Measurements from ENCODE around the gene PLEKHG2.

PLEKHG2 gene

GRCh38 chr19:39385629-39386411 is 26.6 kb upstream of the PLEKHG2 start:
- no peak for DNase-seq (ENCODE audit: low read depth)

- no peak for DNase-seq (ENCODE audit: low read depth)
Observed at GRCh38 chr19:39386557-39386956, 25.9 kb upstream of the PLEKHG2 start.

GRCh38 chr19:39388657-39389056 is 23.8 kb upstream of the PLEKHG2 start:
- DNase-seq (ENCODE audit: low read depth): no peak

GRCh38 chr19:39389631-39390414 is 22.6 kb upstream of the PLEKHG2 start:
- no peak for DNase-seq (ENCODE audit: low read depth)

- no peak for DNase-seq (ENCODE audit: low read depth)
Observed at GRCh38 chr19:39390451-39390750, 22.1 kb upstream of the PLEKHG2 start.

- DNase-seq (ENCODE audit: low read depth): peak; percentile 63
Observed at GRCh38 chr19:39390751-39391437, 21.6 kb upstream of the PLEKHG2 start, which contains the start of the genes MED29 and PAF1. MED29 (plus strand) TSS chr19:39391378; CDS start chr19:39391423, 45 bp downstream. PAF1 (minus strand) TSS chr19:39391106; CDS start chr19:39390864, 242 bp downstream.

- peak; percentile 95 for DNase-seq (ENCODE audit: low read depth)
Observed at GRCh38 chr19:39397360-39398296, 14.8 kb upstream of the PLEKHG2 start.

- no peak for DNase-seq (ENCODE audit: low read depth)
Observed at GRCh38 chr19:39398297-39398864, 14.1 kb upstream of the PLEKHG2 start.

GRCh38 chr19:39399668-39400050 is 12.8 kb upstream of the PLEKHG2 start:
- DNase-seq (ENCODE audit: low read depth): no peak

- no peak for DNase-seq (ENCODE audit: low read depth)
Observed at GRCh38 chr19:39400061-39400460, 12.4 kb upstream of the PLEKHG2 start.

GRCh38 chr19:39401070-39401548 is 11.4 kb upstream of the PLEKHG2 start:
- no peak for DNase-seq (ENCODE audit: low read depth)

- peak; percentile 41 for DNase-seq (ENCODE audit: low read depth)
Observed at GRCh38 chr19:39401549-39402345, 10.7 kb upstream of the PLEKHG2 start.

- DNase-seq (ENCODE audit: low read depth): peak; percentile 50
Observed at GRCh38 chr19:39402346-39403300, 9.8 kb upstream of the PLEKHG2 start.

GRCh38 chr19:39403331-39404312 is 8.8 kb upstream of the PLEKHG2 start:
- peak; percentile 79 for DNase-seq (ENCODE audit: low read depth)

- no peak for DNase-seq (ENCODE audit: low read depth)
Observed at GRCh38 chr19:39405261-39405957, 7.1 kb upstream of the PLEKHG2 start.

GRCh38 chr19:39405958-39406655 is 6.4 kb upstream of the PLEKHG2 start:
- DNase-seq (ENCODE audit: low read depth): peak; percentile 60
